ENCODE measurements around the gene ZNF276. TPM values are rescaled to one million over a fixed set of nuclear protein-coding genes. Genes with fewer than 3 reads are reported as not detected.

The ZNF276 gene
- total RNA-seq, 3 donors from 2014 or later: 19.2 to 48.5 (median 31.2) TPM

DNA sequence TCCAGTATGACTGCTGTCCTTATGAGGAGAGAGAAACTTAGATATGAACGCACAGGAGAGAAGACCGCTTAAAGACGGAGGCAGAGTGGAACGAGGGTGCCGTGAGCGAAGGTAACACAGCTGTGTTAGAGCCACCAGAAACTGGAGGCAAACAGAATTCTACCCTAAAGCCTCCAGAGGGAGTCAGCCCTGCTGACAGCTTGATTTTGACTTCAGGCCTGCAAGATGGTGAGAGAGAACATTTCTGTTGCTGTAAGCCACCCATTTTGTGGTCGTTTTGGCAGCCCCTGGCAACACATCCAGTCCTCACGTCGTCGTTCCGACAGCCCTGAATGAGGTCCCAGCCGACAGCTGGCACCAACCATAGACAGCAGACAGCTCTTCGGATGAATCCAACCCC is 17.1 kb upstream of the ZNF276 start:
- H3K36me3 ChIP-seq: no peaks in the 10 kb centered on the region
- H3K9me3 ChIP-seq: no peaks in the 10 kb centered on the region
- intact Hi-C loops (cut with DNase I; ENCODE audit: low total_unique reads): no loop called here
- no peak for DNase-seq (ENCODE audit: low spot score in 2 of 2)
- TF ChIP-seq POLR2A (IDR thresholded peaks at IDR 0.05) (no peak), POLR2AphosphoS5 (IDR thresholded peaks at IDR 0.05) (no peak)
- TF ChIP-seq, protein P1, sequence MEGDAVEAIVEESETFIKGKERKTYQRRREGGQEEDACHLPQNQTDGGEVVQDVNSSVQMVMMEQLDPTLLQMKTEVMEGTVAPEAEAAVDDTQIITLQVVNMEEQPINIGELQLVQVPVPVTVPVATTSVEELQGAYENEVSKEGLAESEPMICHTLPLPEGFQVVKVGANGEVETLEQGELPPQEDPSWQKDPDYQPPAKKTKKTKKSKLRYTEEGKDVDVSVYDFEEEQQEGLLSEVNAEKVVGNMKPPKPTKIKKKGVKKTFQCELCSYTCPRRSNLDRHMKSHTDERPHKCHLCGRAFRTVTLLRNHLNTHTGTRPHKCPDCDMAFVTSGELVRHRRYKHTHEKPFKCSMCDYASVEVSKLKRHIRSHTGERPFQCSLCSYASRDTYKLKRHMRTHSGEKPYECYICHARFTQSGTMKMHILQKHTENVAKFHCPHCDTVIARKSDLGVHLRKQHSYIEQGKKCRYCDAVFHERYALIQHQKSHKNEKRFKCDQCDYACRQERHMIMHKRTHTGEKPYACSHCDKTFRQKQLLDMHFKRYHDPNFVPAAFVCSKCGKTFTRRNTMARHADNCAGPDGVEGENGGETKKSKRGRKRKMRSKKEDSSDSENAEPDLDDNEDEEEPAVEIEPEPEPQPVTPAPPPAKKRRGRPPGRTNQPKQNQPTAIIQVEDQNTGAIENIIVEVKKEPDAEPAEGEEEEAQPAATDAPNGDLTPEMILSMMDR (IDR thresholded peaks at IDR 0.05): no peak
- H3K4me1 ChIP-seq: no peaks in the 10 kb centered on the region
- H3K27me3 ChIP-seq: no peaks in the 10 kb centered on the region
- H3K4me3 ChIP-seq: no peak overlapping the region
- no peak overlapping the region for H3K27ac ChIP-seq

DNA sequence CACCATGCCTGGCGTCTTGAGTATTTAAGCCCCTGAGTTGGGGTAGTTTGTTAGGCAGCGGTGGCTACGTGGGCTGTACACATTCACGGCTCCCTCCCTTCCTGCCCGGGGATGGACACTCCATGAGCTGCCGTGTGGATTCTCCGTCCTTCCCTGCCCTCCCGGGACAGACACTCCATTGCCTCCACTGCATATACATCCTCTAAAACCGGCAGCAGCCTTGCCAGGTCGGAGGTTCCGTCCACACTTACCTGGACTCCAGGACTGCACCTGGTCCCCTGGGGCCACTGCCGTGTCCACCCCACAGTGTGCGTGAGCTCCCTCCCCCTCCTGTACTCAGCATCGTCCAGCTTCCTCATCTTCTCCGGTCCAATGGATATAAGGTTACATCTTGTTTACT is 16.3 kb upstream of the ZNF276 start:
- Histone ChIP-seq H3K27ac (no peak overlapping the region), H3K4me1 (no peaks in the 10 kb centered on the region), H3K4me3 (no peak overlapping the region), H3K9me3 (no peaks in the 10 kb centered on the region), H3K36me3 (no peaks in the 10 kb centered on the region), H3K27me3 (no peaks in the 10 kb centered on the region)
- no peak for DNase-seq (ENCODE audit: low spot score in 2 of 2)
- intact Hi-C loops (cut with DNase I; ENCODE audit: low total_unique reads): no loop called here
- TF ChIP-seq, protein P1 (IDR thresholded peaks at IDR 0.05): no peak
- TF ChIP-seq POLR2A (IDR thresholded peaks at IDR 0.05) (no peak), POLR2AphosphoS5 (IDR thresholded peaks at IDR 0.05) (no peak)

DNA sequence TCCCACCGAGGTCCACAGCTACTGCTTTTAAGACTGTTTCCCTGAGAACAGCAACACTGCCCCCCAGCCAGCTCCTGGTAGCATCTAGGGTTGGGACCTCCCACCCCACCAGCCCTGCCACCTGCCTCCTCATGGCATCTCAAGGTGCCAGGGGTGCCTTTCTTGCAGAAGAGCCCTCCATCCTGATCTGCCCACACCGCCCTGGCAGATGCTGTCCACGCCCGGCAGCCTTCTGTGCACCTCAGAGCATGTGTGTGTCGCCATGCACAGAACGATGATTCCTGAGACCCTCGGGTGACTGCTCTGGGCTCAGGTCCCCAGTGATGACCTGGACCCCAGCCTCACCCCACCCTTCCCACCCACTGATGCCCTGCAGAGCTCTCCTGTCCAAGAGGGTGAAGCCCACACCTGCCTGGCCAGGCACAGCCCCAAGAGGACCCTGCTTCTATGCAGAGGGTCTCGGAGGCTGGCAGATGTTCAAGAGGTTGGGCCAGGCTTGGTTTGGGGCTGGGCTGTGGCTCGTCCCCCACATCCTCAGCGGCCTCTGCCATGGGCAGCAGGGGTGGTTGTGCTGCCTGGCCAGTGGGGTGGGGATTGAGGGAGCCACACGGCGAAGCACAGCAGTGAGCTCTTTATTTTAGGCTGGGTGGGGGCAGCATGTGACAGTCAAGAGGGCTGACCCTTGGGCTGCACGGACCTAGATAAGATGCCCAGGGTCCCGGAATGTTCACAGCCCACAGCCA is 14.6 kb upstream of the ZNF276 start:
- no peaks in the 10 kb centered on the region for H3K36me3 ChIP-seq
- no peak for DNase-seq (ENCODE audit: low spot score in 2 of 2)
- no peaks in the 10 kb centered on the region for H3K9me3 ChIP-seq
- no peaks in the 10 kb centered on the region for H3K4me1 ChIP-seq
- no peaks in the 10 kb centered on the region for H3K27me3 ChIP-seq
- intact Hi-C loops (cut with DNase I; ENCODE audit: low total_unique reads): no loop called here
- H3K27ac ChIP-seq: no peak overlapping the region
- TF ChIP-seq POLR2AphosphoS5 (IDR thresholded peaks at IDR 0.05): no peak
- peak overlapping the region in 1 of 3 donors; percentile 7 for H3K4me3 ChIP-seq

DNA sequence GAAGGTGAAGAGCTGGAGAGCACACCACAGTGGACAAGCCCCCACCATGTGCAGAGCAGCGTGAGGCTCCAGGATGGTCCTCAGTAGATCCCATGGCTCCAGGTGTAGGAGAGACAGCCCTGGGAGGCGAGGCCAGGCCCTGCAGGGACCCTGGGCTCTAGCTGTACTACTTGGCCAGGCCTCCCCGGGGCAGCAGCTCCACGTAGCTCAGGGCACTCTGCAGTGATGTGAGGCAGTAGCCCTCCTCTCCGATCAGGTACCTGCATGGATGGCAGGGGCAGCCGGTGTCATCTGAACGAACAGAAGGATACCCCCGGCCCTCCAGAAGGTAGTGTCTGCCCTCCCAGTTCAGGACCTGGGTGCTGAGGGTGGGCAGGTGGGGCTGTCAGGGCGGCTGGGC is 13.6 kb upstream of the ZNF276 start:
- no peaks in the 10 kb centered on the region for H3K36me3 ChIP-seq
- no peak overlapping the region for H3K4me3 ChIP-seq
- intact Hi-C loops (cut with DNase I; ENCODE audit: low total_unique reads): no loop called here
- H3K27me3 ChIP-seq: no peaks in the 10 kb centered on the region
- no peak for DNase-seq (ENCODE audit: low spot score in 2 of 2)
- no peak for TF ChIP-seq POLR2AphosphoS5 (IDR thresholded peaks at IDR 0.05)
- no peak for TF ChIP-seq POLR2A (IDR thresholded peaks at IDR 0.05)
- TF ChIP-seq, protein P1 (IDR thresholded peaks at IDR 0.05): no peak
- H3K27ac ChIP-seq: no peak overlapping the region
- peaks cover 0 to 9% of the 10 kb centered on the region in 2 donors for H3K4me1 ChIP-seq
- H3K9me3 ChIP-seq: no peaks in the 10 kb centered on the region

DNA sequence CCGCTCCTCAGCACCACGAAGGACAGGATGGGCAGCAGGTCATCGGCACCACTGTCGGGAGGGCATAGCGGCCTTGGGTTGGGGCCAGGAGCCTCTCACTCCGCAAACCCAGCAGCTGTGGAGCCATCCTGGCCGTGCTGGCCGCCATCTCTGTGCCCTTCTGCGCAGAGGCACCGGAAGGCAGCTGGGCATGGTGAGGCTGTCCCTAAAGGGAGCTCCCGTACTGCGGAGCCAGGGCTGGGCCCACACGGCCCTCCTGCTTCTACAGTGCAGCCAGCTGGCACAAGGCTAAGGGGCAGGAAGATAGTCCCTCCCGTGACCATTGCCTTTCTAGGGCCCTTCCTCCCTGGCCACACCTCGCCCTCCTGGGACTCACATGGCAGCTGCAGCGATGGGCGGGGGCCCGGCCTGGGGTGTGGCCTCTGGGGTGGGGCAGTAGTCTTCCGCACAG is 12.8 kb upstream of the ZNF276 start:
- H3K4me1 ChIP-seq: peaks cover 0 to 9% of the 10 kb centered on the region in 2 donors
- no peaks in the 10 kb centered on the region for H3K9me3 ChIP-seq
- intact Hi-C loops (cut with DNase I; ENCODE audit: low total_unique reads): no loop called here
- TF ChIP-seq POLR2A (IDR thresholded peaks at IDR 0.05) (no peak), POLR2AphosphoS5 (IDR thresholded peaks at IDR 0.05) (no peak)
- TF ChIP-seq, protein P1 (IDR thresholded peaks at IDR 0.05): no peak
- H3K27ac ChIP-seq: no peak overlapping the region
- DNase-seq (ENCODE audit: low spot score in 2 of 2): no peak
- H3K36me3 ChIP-seq: no peaks in the 10 kb centered on the region
- H3K27me3 ChIP-seq: no peaks in the 10 kb centered on the region
- H3K4me3 ChIP-seq: no peak overlapping the region
